ENCODE measurements around the gene SSNA1.

SSNA1 gene

GRCh38 chr9:137145731-137146526 is 42.5 kb upstream of the SSNA1 start:
- no peak for DNase-seq
- Histone ChIP-seq H3K36me3 (ENCODE audit: control insufficient read depth, insufficient read depth, low read length) (no peaks in the 10 kb centered on the region), H3K27ac (ENCODE audit: insufficient read depth, low read length, poor library complexity, severe bottlenecking) (no peak overlapping the region), H3K27me3 (replicated peaks; ENCODE audit: control insufficient read depth, insufficient read depth, low read length, poor library complexity, severe bottlenecking) (peaks cover 20% of the 10 kb centered on the region), H3K9me3 (ENCODE audit: control insufficient read depth, low read length) (no peaks in the 10 kb centered on the region), H3K4me3 (ENCODE audit: insufficient read depth, low read depth, low read length, poor library complexity, severe bottlenecking) (no peak overlapping the region), H3K4me1 (ENCODE audit: control insufficient read depth, insufficient read depth, low read length, poor library complexity, severe bottlenecking) (no peaks in the 10 kb centered on the region)

- Histone ChIP-seq H3K9me3 (ENCODE audit: control insufficient read depth, low read length) (no peaks in the 10 kb centered on the region), H3K4me3 (ENCODE audit: insufficient read depth, low read depth, low read length, poor library complexity, severe bottlenecking) (no peak overlapping the region), H3K27me3 (replicated peaks; ENCODE audit: control insufficient read depth, insufficient read depth, low read length, poor library complexity, severe bottlenecking) (peaks cover 15% of the 10 kb centered on the region), H3K27ac (ENCODE audit: insufficient read depth, low read length, poor library complexity, severe bottlenecking) (no peak overlapping the region), H3K36me3 (ENCODE audit: control insufficient read depth, insufficient read depth, low read length) (no peaks in the 10 kb centered on the region), H3K4me1 (ENCODE audit: control insufficient read depth, insufficient read depth, low read length, poor library complexity, severe bottlenecking) (no peaks in the 10 kb centered on the region)
- no peak for DNase-seq
Measured at GRCh38 chr9:137146527-137146918, 42.0 kb upstream of the SSNA1 start.

GRCh38 chr9:137147091-137147792 is 41.2 kb upstream of the SSNA1 start:
- H3K27me3 ChIP-seq (replicated peaks; ENCODE audit: control insufficient read depth, insufficient read depth, low read length, poor library complexity, severe bottlenecking), result peaks cover 8% of the 10 kb centered on the region
- no peak overlapping the region for H3K4me3 ChIP-seq (ENCODE audit: insufficient read depth, low read depth, low read length, poor library complexity, severe bottlenecking)
- H3K9me3 ChIP-seq (ENCODE audit: control insufficient read depth, low read length), result no peaks in the 10 kb centered on the region
- H3K4me1 ChIP-seq (ENCODE audit: control insufficient read depth, insufficient read depth, low read length, poor library complexity, severe bottlenecking), result no peaks in the 10 kb centered on the region
- no peak for DNase-seq
- H3K36me3 ChIP-seq (ENCODE audit: control insufficient read depth, insufficient read depth, low read length), result no peaks in the 10 kb centered on the region
- no peak overlapping the region for H3K27ac ChIP-seq (ENCODE audit: insufficient read depth, low read length, poor library complexity, severe bottlenecking)

DNA sequence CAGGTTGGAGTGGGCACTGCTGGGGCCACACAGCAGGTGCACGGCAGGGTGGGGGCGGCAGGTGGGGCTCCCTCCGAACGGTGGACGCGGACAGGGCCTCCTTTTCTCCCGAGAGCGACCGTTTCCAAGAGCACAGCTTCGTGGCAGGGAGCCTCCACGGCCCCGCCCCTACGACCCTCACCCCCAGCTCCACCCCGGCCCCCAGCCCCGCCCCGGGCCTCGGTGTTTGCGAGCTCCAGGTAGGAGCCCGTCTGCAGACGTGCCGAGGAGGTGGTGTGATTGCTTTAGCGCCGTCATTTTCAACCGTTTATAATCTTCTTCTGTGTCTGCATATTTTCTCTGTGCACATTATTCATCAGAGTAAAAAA is 40.7 kb upstream of the SSNA1 start:
- H3K4me1 ChIP-seq (ENCODE audit: control insufficient read depth, insufficient read depth, low read length, poor library complexity, severe bottlenecking), result no peaks in the 10 kb centered on the region
- no peak for DNase-seq
- H3K36me3 ChIP-seq (ENCODE audit: control insufficient read depth, insufficient read depth, low read length), result no peaks in the 10 kb centered on the region
- H3K27ac ChIP-seq (ENCODE audit: insufficient read depth, low read length, poor library complexity, severe bottlenecking), result no peak overlapping the region
- peaks cover 5% of the 10 kb centered on the region for H3K27me3 ChIP-seq (replicated peaks; ENCODE audit: control insufficient read depth, insufficient read depth, low read length, poor library complexity, severe bottlenecking)
- no peaks in the 10 kb centered on the region for H3K9me3 ChIP-seq (ENCODE audit: control insufficient read depth, low read length)
- H3K4me3 ChIP-seq (ENCODE audit: insufficient read depth, low read depth, low read length, poor library complexity, severe bottlenecking), result no peak overlapping the region

DNA sequence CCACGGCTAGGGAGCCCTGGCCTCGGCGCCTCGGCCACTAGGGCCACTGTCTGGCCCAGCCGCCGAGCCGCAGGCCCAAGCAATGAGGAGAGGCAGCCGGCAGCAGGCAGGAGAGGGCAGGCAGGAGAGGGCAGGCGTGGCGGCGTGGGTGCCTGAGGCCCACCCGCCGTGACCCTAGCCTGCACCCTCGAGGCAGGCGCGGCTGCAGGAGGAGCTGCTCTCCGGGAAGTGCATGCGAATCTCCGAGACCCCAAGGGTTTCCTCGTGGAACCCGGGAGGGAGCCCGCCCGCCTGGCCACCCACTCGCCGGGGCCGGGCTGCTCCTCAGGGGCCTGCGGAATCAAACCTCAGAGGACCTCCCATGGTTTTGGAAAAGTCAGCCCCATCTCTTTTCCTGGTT is 40.2 kb upstream of the SSNA1 start:
- DNase-seq, result no peak
- Histone ChIP-seq H3K36me3 (ENCODE audit: control insufficient read depth, insufficient read depth, low read length) (no peaks in the 10 kb centered on the region), H3K4me1 (ENCODE audit: control insufficient read depth, insufficient read depth, low read length, poor library complexity, severe bottlenecking) (no peaks in the 10 kb centered on the region), H3K9me3 (ENCODE audit: control insufficient read depth, low read length) (no peaks in the 10 kb centered on the region), H3K4me3 (ENCODE audit: insufficient read depth, low read depth, low read length, poor library complexity, severe bottlenecking) (no peak overlapping the region), H3K27ac (ENCODE audit: insufficient read depth, low read length, poor library complexity, severe bottlenecking) (no peak overlapping the region), H3K27me3 (replicated peaks; ENCODE audit: control insufficient read depth, insufficient read depth, low read length, poor library complexity, severe bottlenecking) (peaks cover under 1% of the 10 kb centered on the region)

GRCh38 chr9:137148661-137149060 is 39.8 kb upstream of the SSNA1 start:
- Histone ChIP-seq H3K4me1 (ENCODE audit: control insufficient read depth, insufficient read depth, low read length, poor library complexity, severe bottlenecking) (no peaks in the 10 kb centered on the region), H3K36me3 (ENCODE audit: control insufficient read depth, insufficient read depth, low read length) (no peaks in the 10 kb centered on the region), H3K27ac (ENCODE audit: insufficient read depth, low read length, poor library complexity, severe bottlenecking) (no peak overlapping the region), H3K9me3 (ENCODE audit: control insufficient read depth, low read length) (no peaks in the 10 kb centered on the region), H3K4me3 (ENCODE audit: insufficient read depth, low read depth, low read length, poor library complexity, severe bottlenecking) (no peak overlapping the region), H3K27me3 (replicated peaks; ENCODE audit: control insufficient read depth, insufficient read depth, low read length, poor library complexity, severe bottlenecking) (no peaks in the 10 kb centered on the region)
- DNase-seq, result no peak

- Histone ChIP-seq H3K27ac (ENCODE audit: insufficient read depth, low read length, poor library complexity, severe bottlenecking) (no peak overlapping the region), H3K4me1 (ENCODE audit: control insufficient read depth, insufficient read depth, low read length, poor library complexity, severe bottlenecking) (no peaks in the 10 kb centered on the region), H3K36me3 (ENCODE audit: control insufficient read depth, insufficient read depth, low read length) (no peaks in the 10 kb centered on the region), H3K9me3 (ENCODE audit: control insufficient read depth, low read length) (no peaks in the 10 kb centered on the region), H3K4me3 (ENCODE audit: insufficient read depth, low read depth, low read length, poor library complexity, severe bottlenecking) (no peak overlapping the region), H3K27me3 (replicated peaks; ENCODE audit: control insufficient read depth, insufficient read depth, low read length, poor library complexity, severe bottlenecking) (no peaks in the 10 kb centered on the region)
- DNase-seq, result no peak
Measured at GRCh38 chr9:137149363-137149762, 39.1 kb upstream of the SSNA1 start.

GRCh38 chr9:137149942-137150616 is 38.4 kb upstream of the SSNA1 start:
- Histone ChIP-seq H3K27me3 (replicated peaks; ENCODE audit: control insufficient read depth, insufficient read depth, low read length, poor library complexity, severe bottlenecking) (no peaks in the 10 kb centered on the region), H3K27ac (ENCODE audit: insufficient read depth, low read length, poor library complexity, severe bottlenecking) (no peak overlapping the region)
- DNase-seq, result no peak

DNA sequence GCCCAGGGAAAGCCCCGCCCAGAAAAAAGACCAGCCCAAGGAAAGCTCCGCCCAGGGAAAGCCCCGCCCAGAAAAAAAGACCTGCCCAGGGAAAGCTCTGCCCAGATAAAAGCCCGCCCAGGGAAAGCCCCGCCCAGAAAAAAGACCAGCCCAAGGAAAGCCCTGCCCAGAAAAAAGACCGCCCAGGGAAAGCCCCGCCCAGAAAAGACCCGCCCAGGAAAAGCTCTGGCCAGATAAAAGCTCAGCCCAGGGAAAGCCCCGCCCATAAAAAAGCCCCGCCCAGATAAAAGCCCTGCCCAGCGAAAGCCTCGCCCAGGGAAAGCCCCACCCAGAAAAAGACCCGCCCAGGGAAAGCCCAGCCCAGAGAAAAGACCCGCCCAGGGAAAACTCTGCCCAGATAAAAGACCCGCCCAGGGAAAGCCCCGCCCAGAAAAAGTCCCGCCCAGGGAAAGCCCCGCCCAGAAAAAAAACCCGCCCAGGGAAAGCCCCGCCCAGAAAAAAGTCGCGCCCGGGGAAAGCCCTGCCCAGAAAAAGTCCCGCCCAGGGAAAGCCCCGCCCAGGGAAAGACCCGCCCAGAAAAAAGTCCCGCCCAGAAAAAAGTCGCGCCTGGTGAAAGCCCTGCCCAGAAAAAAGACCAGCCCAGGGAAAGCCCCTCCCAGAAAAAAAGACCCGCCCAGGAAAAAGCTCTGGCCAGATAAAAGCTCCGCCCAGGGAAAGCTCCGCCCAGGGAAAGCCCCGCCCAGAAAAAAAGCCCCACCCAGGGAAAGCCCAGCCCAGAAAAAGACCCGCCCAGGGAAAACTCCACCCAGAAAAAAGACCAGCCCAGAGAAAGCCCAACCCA is 37.6 kb upstream of the SSNA1 start:
- Histone ChIP-seq H3K36me3 (ENCODE audit: control insufficient read depth, insufficient read depth, low read length) (no peaks in the 10 kb centered on the region), H3K4me3 (ENCODE audit: insufficient read depth, low read depth, low read length, poor library complexity, severe bottlenecking) (no peak overlapping the region), H3K9me3 (ENCODE audit: control insufficient read depth, low read length) (no peaks in the 10 kb centered on the region), H3K27ac (ENCODE audit: insufficient read depth, low read length, poor library complexity, severe bottlenecking) (no peak overlapping the region), H3K4me1 (ENCODE audit: control insufficient read depth, insufficient read depth, low read length, poor library complexity, severe bottlenecking) (no peaks in the 10 kb centered on the region), H3K27me3 (replicated peaks; ENCODE audit: control insufficient read depth, insufficient read depth, low read length, poor library complexity, severe bottlenecking) (no peaks in the 10 kb centered on the region)
- DNase-seq, result peak in 2 of 3 donors; percentile 18 to 45

More at GRCh38 chr9:137149942-137150616, 38.4 kb upstream of the SSNA1 start:
- H3K36me3 ChIP-seq (ENCODE audit: control insufficient read depth, insufficient read depth, low read length), result no peaks in the 10 kb centered on the region
- H3K4me1 ChIP-seq (ENCODE audit: control insufficient read depth, insufficient read depth, low read length, poor library complexity, severe bottlenecking), result no peaks in the 10 kb centered on the region
- no peak overlapping the region for H3K4me3 ChIP-seq (ENCODE audit: insufficient read depth, low read depth, low read length, poor library complexity, severe bottlenecking)
- no peaks in the 10 kb centered on the region for H3K9me3 ChIP-seq (ENCODE audit: control insufficient read depth, low read length)
